A549 (cell line): Measurements from ENCODE around the gene SUSD5. TPM values are rescaled to one million over a fixed set of nuclear protein-coding genes. Genes with fewer than 3 reads are reported as not detected.

Experiments
- ATAC-seq, 2 experiments: fragments of 200-7000 bp in 1 of 2; fragments of >200 bp in 1 of 2; cut with Nextera tagmentation in 1 of 2; cut with Tn5 transposase in 1 of 2; 3 replicates each; pipeline versions ENCODE4 v1.8.0 to v1.9.1; 2018 to 2020; ENCODE audit warnings: mild to moderate bottlenecking in 1 of 2, moderate library complexity in 1 of 2
- CTCF ChIA-PET: fragments of 300-600 bp; sonication (Branson Sonifier 250); formaldehyde crosslinking; extraction: SDS; loops from one replicate; lab custom pipeline; 2021; ENCODE audit warnings: antibody characterized with exemption, inconsistent platforms; lab: Yijun Ruan, JAX
- POLR2A ChIA-PET: fragments of 350-600 bp; formaldehyde crosslinking; extraction: SDS; loops from one replicate; lab custom pipeline; 2021; ENCODE audit warnings: antibody characterized with exemption, inconsistent platforms; lab: Yijun Ruan, JAX
- DNase-seq, 2 experiments: peaks; one replicate each; pipeline versions ENCODE4 v3.0.0 to v3.0.0-alpha.2; 2011 to 2016; ENCODE audit warnings: low read depth in 1 of 2, low spot score in 1 of 2
- FAIRE-seq: peaks from 2 replicates; lab custom pipeline; 2011; peaks lifted over from hg19 to GRCh38; lab: Jason Lieb, UNC
- H3K27ac ChIP-seq, 2 experiments: fragments of >200 bp; sonication (Bioruptor Twin); formaldehyde crosslinking; 3 replicates each; pipeline ENCODE4 v1.5.1; 2016 to 2017
- H3K4me1 ChIP-seq: fragments of >200 bp; sonication (Bioruptor Twin); formaldehyde crosslinking; 3 replicates; pipeline ENCODE4 v1.6.1; 2016
- H3K4me2 ChIP-seq: fragments of >200 bp; sonication (Bioruptor Twin); formaldehyde crosslinking; 3 replicates; pipeline ENCODE4 v1.6.1; 2016
- H3K4me3 ChIP-seq: fragments of >200 bp; sonication (Bioruptor Twin); formaldehyde crosslinking; 3 replicates; pipeline ENCODE4 v1.5.1; 2016
- H3K9me3 ChIP-seq: fragments of >200 bp; sonication (Bioruptor Twin); formaldehyde crosslinking; 3 replicates; pipeline ENCODE4 v1.6.1; 2016
- CBX8 ChIP-seq: fragments of 200-600 bp; sonication (generic); IDR thresholded peaks from 2 replicates; pipeline ENCODE4 v1.6.1; 2016
- FOSB ChIP-seq: fragments of 250-450 bp; sonication (Bioruptor Pico); IDR thresholded peaks from 2 replicates; pipeline ENCODE4 v1.5.0; 2020; ENCODE audit warnings: mild to moderate bottlenecking, moderate library complexity
- FOSL2 ChIP-seq, 2 experiments: fragments of 450-650 bp in 1 of 2; fragments of >200 bp in 1 of 2; sonication (Bioruptor Twin) in 1 of 2; formaldehyde crosslinking; IDR thresholded peaks; 2 replicates each; pipeline versions ENCODE4 v1.5.0 to v1.6.1; 2016 to 2020; ENCODE audit warnings: mild to moderate bottlenecking in 1 of 2, moderate library complexity in 1 of 2
- FOXS1 ChIP-seq: fragments of 250-450 bp; sonication (Bioruptor Pico); IDR thresholded peaks from 2 replicates; pipeline ENCODE4 v1.5.0; 2020; ENCODE audit warnings: mild to moderate bottlenecking, moderate library complexity
- HDAC2 ChIP-seq: fragments of 200-600 bp; sonication (generic); IDR thresholded peaks from 2 replicates; pipeline ENCODE4 v1.6.1; 2016
- HEYL ChIP-seq: fragments of 250-450 bp; sonication (Bioruptor Pico); IDR thresholded peaks from 2 replicates; pipeline ENCODE4 v1.8.0; 2021; ENCODE audit warnings: mild to moderate bottlenecking, moderate library complexity
- HOXB13 ChIP-seq: fragments of 250-450 bp; sonication (Bioruptor Pico); IDR thresholded peaks from 2 replicates; pipeline ENCODE4 v1.5.0; 2020; ENCODE audit warnings: low read depth, mild to moderate bottlenecking, moderate library complexity
- HOXB5 ChIP-seq: fragments of 250-450 bp; sonication (Bioruptor Pico); IDR thresholded peaks from 2 replicates; pipeline ENCODE4 v1.5.0; 2020; ENCODE audit warnings: mild to moderate bottlenecking, moderate library complexity
- JUN ChIP-seq, 2 experiments: fragments of >200 bp; sonication (Bioruptor Twin); formaldehyde crosslinking; IDR thresholded peaks; 2 replicates in 1 of 2; 3 replicates in 1 of 2; pipeline ENCODE4 v1.6.1; 2016 to 2017
- JUNB ChIP-seq: fragments of >200 bp; sonication (Bioruptor Twin); formaldehyde crosslinking; IDR thresholded peaks from 2 replicates; pipeline ENCODE4 v1.6.1; 2016
- KDM5A ChIP-seq: fragments of 200-600 bp; sonication (generic); IDR thresholded peaks from 2 replicates; pipeline ENCODE4 v1.6.1; 2016; ENCODE audit warnings: antibody characterized with exemption, mild to moderate bottlenecking
- MAFK ChIP-seq: fragments of 450-650 bp; IDR thresholded peaks from 2 replicates; pipeline ENCODE4 v1.6.1; 2014; ENCODE audit not compliant: partially characterized antibody
- NPAS2 ChIP-seq: fragments of 250-450 bp; sonication (Bioruptor Pico); IDR thresholded peaks from 2 replicates; pipeline ENCODE4 v1.8.0; 2022; ENCODE audit warnings: mild to moderate bottlenecking, moderate library complexity, borderline replicate concordance
- SMC3 ChIP-seq: fragments of >200 bp; sonication (Bioruptor Twin); formaldehyde crosslinking; IDR thresholded peaks from 3 replicates; pipeline ENCODE4 v1.6.1; 2018; ENCODE audit warnings: inconsistent platforms
- TFCP2L1 ChIP-seq: fragments of 250-450 bp; sonication (Bioruptor Pico); IDR thresholded peaks from 2 replicates; pipeline ENCODE4 v1.5.0; 2021; ENCODE audit warnings: mild to moderate bottlenecking
- TP53 ChIP-seq: fragments of 250-450 bp; sonication (Bioruptor Pico); IDR thresholded peaks from 2 replicates; pipeline ENCODE4 v1.5.0; 2021; ENCODE audit warnings: mild to moderate bottlenecking, moderate library complexity
- ZC3H11A ChIP-seq: fragments of 450-650 bp; IDR thresholded peaks from 2 replicates; pipeline ENCODE4 v1.6.1; 2014; ENCODE audit warnings: antibody characterized with exemption, mild to moderate bottlenecking
- ZFP36 ChIP-seq: fragments of 450-650 bp; IDR thresholded peaks from 2 replicates; pipeline ENCODE4 v1.6.1; 2014; ENCODE audit warnings: borderline replicate concordance; ENCODE audit not compliant: partially characterized antibody
- ZSCAN20 ChIP-seq: fragments of 250-450 bp; sonication (Bioruptor Pico); IDR thresholded peaks from 2 replicates; pipeline ENCODE4 v1.8.0; 2022; ENCODE audit warnings: mild to moderate bottlenecking, moderate library complexity
- WGBS: methylation state at CpG from one replicate; pipeline ENCODE4 v1.1.6; 2017; ENCODE audit errors: missing lambda C conversion rate; 5-methylcytosine and 5-hydroxymethylcytosine counted together
- polyA plus RNA-seq, 4 experiments: library from polyadenylated mRNA; depleted of rRNA in 3 of 4; stranded (reverse); fragments of >200 nt; fragmentation: RNase III in 1 of 4; extraction: RNeasy Plus Mini Kit Qiagen cat#74134 plus additional on column Dnase treatment in 1 of 4; gene quantifications; 2 replicates in 3 of 4; 3 replicates in 1 of 4; pipeline ENCODE4 v1.2.3, GENCODE V29; 2011 to 2017
- TF ChIP-seq, protein P1 (sequence below): IDR thresholded peaks from 2 replicates; pipeline ENCODE4 v1.6.1; 2012
- TF ChIP-seq, protein P2 (sequence below): fragments of 450-650 bp; IDR thresholded peaks from 2 replicates; pipeline ENCODE4 v1.6.1; 2014; ENCODE audit warnings: antibody characterized with exemption
- TF ChIP-seq, protein P3 (sequence below): fragments of 250-450 bp; sonication (Bioruptor Pico); IDR thresholded peaks from 2 replicates; pipeline ENCODE4 v1.5.0; 2021; ENCODE audit warnings: mild to moderate bottlenecking, moderate library complexity, borderline replicate concordance
- TF ChIP-seq, protein P4 (sequence below): fragments of >200 bp; sonication (Bioruptor Twin); formaldehyde crosslinking; IDR thresholded peaks from 3 replicates; pipeline ENCODE4 v1.6.1; 2016

Gene SUSD5
- polyA plus RNA-seq, 2 of the 4 experiments (the other 2 are of a cell fraction) = 0.63 to 1.7 TPM

DNA sequence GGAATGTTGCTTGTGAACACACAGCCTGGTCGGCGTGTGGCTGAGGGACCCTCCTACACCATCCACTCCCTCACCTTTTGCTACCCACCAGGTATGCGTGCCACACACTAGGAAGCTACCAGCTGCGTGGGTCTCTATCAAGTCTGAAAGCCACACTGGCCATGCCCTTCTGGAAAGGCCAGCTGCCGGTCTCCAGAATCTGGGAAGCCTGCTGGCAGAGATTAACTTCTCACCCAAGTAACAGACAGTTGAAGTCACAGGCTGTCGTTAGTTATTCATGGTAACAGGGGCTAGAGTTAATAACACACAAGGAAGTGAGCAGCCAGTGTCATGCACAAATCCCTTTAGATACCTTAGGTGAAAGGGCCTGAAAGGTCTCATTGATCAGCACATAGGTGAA lies 48.1 kb downstream of the SUSD5 start:
- Histone ChIP-seq H3K4me2 (no peak overlapping the region), H3K4me1 (no peaks in the 10 kb centered on the region), H3K9me3 (no peaks in the 10 kb centered on the region), H3K4me3 (no peak overlapping the region), H3K27ac (no peak overlapping the region)
- 85% methylated on average over 6 of the region's 6 CpGs for WGBS
- DNase-seq = no peak
- no peak for FAIRE-seq
- POLR2A ChIA-PET = no interaction called here
- CTCF ChIA-PET = no interaction called here
- TF ChIP-seq HOXB13 (CRISPR knock-in tag) (no peak), ZSCAN20 (CRISPR knock-in tag) (no peak)
- ATAC-seq = no peak

DNA sequence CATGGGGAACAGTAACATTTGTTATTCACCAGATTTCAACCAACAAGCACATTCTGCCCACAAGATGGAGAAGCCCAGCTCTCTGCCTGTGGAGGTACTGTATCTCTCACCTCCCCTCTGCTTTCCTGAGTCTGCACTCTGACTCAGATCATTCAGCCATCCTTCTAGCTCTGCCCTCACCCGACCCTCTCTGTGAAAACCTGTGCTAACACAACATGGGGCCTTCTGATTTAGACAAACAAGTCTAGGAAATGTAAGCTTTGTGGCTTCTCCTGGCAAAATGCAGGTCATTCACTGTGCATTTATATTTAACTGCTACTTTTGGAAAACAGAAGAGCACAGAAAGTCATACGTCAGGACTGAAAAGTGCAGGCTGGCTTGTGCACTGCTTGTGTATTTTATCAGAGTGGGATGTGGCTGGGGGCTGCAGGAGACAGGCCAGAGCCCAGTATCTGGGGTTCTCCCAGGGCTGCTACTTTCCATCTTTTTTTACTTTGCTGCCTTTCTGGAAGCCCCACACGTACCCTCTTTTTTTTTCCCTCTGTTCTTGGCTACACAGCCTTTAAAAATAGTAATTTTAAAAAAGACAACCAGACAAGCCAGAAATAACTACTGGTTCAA lies 50.8 kb downstream of the SUSD5 start:
- FAIRE-seq (no peak), ATAC-seq (peak; percentile 54 to 61; a peak in 3 of 6 replicates)
- POLR2A ChIA-PET = no interaction called here

DNA sequence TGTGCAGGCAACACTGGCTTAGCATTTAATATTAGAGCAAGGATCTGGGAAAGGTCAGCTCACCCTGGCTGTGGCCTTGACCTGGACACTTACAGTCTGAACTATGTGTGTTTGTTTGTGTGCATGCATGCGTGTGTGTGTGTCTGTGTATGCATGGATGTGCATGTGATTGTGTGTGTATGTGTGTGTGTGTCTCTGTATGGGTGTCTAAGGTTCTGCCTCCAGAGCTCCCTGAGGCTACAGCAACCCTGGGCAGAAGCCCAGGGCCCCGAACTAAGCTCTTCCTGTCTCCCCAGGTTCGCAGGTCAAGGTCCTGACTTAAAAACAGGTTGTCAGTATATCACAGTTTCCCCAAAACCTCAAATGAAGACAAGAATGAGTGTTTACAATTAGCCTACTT lies 51.3 kb downstream of the SUSD5 start:
- Histone ChIP-seq H3K9me3 (no peaks in the 10 kb centered on the region), H3K4me3 (no peak overlapping the region), H3K4me1 (no peaks in the 10 kb centered on the region), H3K4me2 (no peak overlapping the region), H3K27ac (no peak overlapping the region)
- ATAC-seq (no peak; a peak in 1 of 6 replicates), FAIRE-seq (no peak), DNase-seq (no peak)
- CTCF ChIA-PET = interaction anchor here (0.6 to 1.9 kb wide), 6 partner anchors 10 to 206 kb away, joined by 3 to 8 read pairs (median 4); no protein-coding TSS in a partner anchor
- WGBS = 71% methylated on average over 3 of the region's 3 CpGs
- no peak for TF ChIP-seq TFCP2L1
- TF ChIP-seq KDM5A = no peak
- TF ChIP-seq TP53 = no peak
- no peak for TF ChIP-seq HOXB5 (CRISPR knock-in tag)
- TF ChIP-seq, protein P1, sequence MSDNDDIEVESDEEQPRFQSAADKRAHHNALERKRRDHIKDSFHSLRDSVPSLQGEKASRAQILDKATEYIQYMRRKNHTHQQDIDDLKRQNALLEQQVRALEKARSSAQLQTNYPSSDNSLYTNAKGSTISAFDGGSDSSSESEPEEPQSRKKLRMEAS = no peak
- no peak for TF ChIP-seq FOXS1
- TF ChIP-seq FOSB = no peak
- no peak for TF ChIP-seq HEYL
- TF ChIP-seq MAFK = no peak
- TF ChIP-seq JUNB = no peak
- TF ChIP-seq ZC3H11A = no peak
- TF ChIP-seq, protein P2, sequence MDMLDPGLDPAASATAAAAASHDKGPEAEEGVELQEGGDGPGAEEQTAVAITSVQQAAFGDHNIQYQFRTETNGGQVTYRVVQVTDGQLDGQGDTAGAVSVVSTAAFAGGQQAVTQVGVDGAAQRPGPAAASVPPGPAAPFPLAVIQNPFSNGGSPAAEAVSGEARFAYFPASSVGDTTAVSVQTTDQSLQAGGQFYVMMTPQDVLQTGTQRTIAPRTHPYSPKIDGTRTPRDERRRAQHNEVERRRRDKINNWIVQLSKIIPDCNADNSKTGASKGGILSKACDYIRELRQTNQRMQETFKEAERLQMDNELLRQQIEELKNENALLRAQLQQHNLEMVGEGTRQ = no peak
- TF ChIP-seq ZFP36 = no peak
- TF ChIP-seq, protein P3, sequence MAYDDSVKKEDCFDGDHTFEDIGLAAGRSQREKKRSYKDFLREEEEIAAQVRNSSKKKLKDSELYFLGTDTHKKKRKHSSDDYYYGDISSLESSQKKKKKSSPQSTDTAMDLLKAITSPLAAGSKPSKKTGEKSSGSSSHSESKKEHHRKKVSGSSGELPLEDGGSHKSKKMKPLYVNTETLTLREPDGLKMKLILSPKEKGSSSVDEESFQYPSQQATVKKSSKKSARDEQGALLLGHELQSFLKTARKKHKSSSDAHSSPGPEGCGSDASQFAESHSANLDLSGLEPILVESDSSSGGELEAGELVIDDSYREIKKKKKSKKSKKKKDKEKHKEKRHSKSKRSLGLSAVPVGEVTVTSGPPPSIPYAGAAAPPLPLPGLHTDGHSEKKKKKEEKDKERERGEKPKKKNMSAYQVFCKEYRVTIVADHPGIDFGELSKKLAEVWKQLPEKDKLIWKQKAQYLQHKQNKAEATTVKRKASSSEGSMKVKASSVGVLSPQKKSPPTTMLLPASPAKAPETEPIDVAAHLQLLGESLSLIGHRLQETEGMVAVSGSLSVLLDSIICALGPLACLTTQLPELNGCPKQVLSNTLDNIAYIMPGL (CRISPR knock-in tag) = no peak
- no peak for TF ChIP-seq HDAC2
- TF ChIP-seq CBX8 = no peak
- TF ChIP-seq, protein P4, sequence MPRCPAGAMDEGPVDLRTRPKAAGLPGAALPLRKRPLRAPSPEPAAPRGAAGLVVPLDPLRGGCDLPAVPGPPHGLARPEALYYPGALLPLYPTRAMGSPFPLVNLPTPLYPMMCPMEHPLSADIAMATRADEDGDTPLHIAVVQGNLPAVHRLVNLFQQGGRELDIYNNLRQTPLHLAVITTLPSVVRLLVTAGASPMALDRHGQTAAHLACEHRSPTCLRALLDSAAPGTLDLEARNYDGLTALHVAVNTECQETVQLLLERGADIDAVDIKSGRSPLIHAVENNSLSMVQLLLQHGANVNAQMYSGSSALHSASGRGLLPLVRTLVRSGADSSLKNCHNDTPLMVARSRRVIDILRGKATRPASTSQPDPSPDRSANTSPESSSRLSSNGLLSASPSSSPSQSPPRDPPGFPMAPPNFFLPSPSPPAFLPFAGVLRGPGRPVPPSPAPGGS = no peak
- no peak for TF ChIP-seq JUN (IDR thresholded peaks at IDR 0.05)
- no peak for TF ChIP-seq FOSL2 (IDR thresholded peaks at IDR 0.05)
- TF ChIP-seq FOSL2 (CRISPR knock-in tag; IDR thresholded peaks at IDR 0.05) = no peak
- POLR2A ChIA-PET = no interaction called here

More for the DNA sequence above, 50.8 kb downstream of the SUSD5 start:
- Histone ChIP-seq H3K9me3 (no peaks in the 10 kb centered on the region), H3K4me2 (no peak overlapping the region), H3K27ac (no peak overlapping the region), H3K4me3 (no peak overlapping the region), H3K4me1 (no peaks in the 10 kb centered on the region)
- WGBS = 58% methylated on average over 3 of the region's 3 CpGs
- CTCF ChIA-PET = interaction anchor here (0.6 to 1.9 kb wide), 6 partner anchors 9 to 205 kb away, joined by 3 to 8 read pairs (median 4); no protein-coding TSS in a partner anchor
- TF ChIP-seq NPAS2 (CRISPR knock-in tag) (no peak), SMC3 (no peak), HOXB13 (CRISPR knock-in tag) (no peak)
- no peak for DNase-seq
